T follicular helper cell (primary cell): ENCODE measurements around the gene RNF121.

Experiments
- DNase-seq: peaks from one replicate; pipeline ENCODE4 v3.0.0-alpha.2; 2020; ENCODE audit warnings: low read depth

The RNF121 gene

GRCh38 chr11:71988050-71988449 lies 59.2 kb downstream of the RNF121 start:
- no peak for DNase-seq

- no peak for DNase-seq
These were observed 61.9 kb downstream of the RNF121 start for GRCh38 chr11:71990701-71991100.

- DNase-seq = no peak
These were observed 62.6 kb downstream of the RNF121 start for GRCh38 chr11:71991494-71991893.

- DNase-seq = no peak
These were observed 63.4 kb downstream of the RNF121 start for GRCh38 chr11:71992136-71992730.

- DNase-seq = no peak
These were observed 65.9 kb downstream of the RNF121 start for GRCh38 chr11:71994786-71995185.

GRCh38 chr11:71995726-71996291 lies 67.0 kb downstream of the RNF121 start:
- no peak for DNase-seq

- no peak for DNase-seq
These were observed 67.7 kb downstream of the RNF121 start for GRCh38 chr11:71996517-71996916.

- no peak for DNase-seq
These were observed 68.1 kb downstream of the RNF121 start for GRCh38 chr11:71996946-71997345.

- no peak for DNase-seq
These were observed 68.7 kb downstream of the RNF121 start for GRCh38 chr11:71997594-71997993.

GRCh38 chr11:71998061-71998460 lies 69.2 kb downstream of the RNF121 start:
- no peak for DNase-seq

GRCh38 chr11:71998649-71999310 lies 69.9 kb downstream of the RNF121 start, which contains the start of gene IL18BP:
Gene IL18BP, plus strand, starts transcription at chr11:71998909. Its CDS starts 1,076 bp downstream, at chr11:71999985.
- no peak for DNase-seq

GRCh38 chr11:71999362-71999761 lies 70.5 kb downstream of the RNF121 start:
- no peak for DNase-seq

GRCh38 chr11:71999798-72000197 lies 71.0 kb downstream of the RNF121 start:
- DNase-seq = no peak

GRCh38 chr11:72000202-72000867 lies 71.5 kb downstream of the RNF121 start:
- DNase-seq = no peak

GRCh38 chr11:72001285-72001684 lies 72.4 kb downstream of the RNF121 start:
- DNase-seq = no peak

GRCh38 chr11:72001834-72002591 lies 73.2 kb downstream of the RNF121 start:
- no peak for DNase-seq

- DNase-seq = no peak
These were observed 74.3 kb downstream of the RNF121 start for GRCh38 chr11:72002841-72003775.

GRCh38 chr11:72003776-72004171 lies 74.9 kb downstream of the RNF121 start:
- no peak for DNase-seq

GRCh38 chr11:72004515-72005346 lies 75.9 kb downstream of the RNF121 start:
- no peak for DNase-seq
